ENCODE results near the gene PRAMEF1. TPM values are rescaled to one million over a fixed set of nuclear protein-coding genes. Genes with fewer than 3 reads are reported as not detected.

Gene PRAMEF1
- total RNA-seq, 2 donors from 2014 or later, result not detected

- no peak overlapping the region for H3K9ac ChIP-seq (ENCODE audit: low read depth in 2 of 2, low read length in 2 of 2)
- H3K27me3 ChIP-seq, result no peaks in the 10 kb centered on the region
- DNase-seq, result no peak
- no peaks in the 10 kb centered on the region for H3K9me3 ChIP-seq
- no peaks in the 10 kb centered on the region for H3K4me1 ChIP-seq
- no peak for TF ChIP-seq CTCF (IDR thresholded peaks at IDR 0.05)
- H3K4me3 ChIP-seq, result no peak overlapping the region
- intact Hi-C loops (cut with DNase I), result no loop called here
- H3K36me3 ChIP-seq, result no peaks in the 10 kb centered on the region
- no peak overlapping the region for H3K27ac ChIP-seq
Observed at GRCh38 chr1:12756273-12756672, 34.9 kb upstream of the PRAMEF1 start.

- TF ChIP-seq CTCF (IDR thresholded peaks at IDR 0.05), result no peak
- no peaks in the 10 kb centered on the region for H3K4me1 ChIP-seq
- no peaks in the 10 kb centered on the region for H3K36me3 ChIP-seq
- H3K4me3 ChIP-seq, result no peak overlapping the region
- H3K27me3 ChIP-seq, result no peaks in the 10 kb centered on the region
- H3K9ac ChIP-seq (ENCODE audit: low read depth in 2 of 2, low read length in 2 of 2), result no peak overlapping the region
- no peak for DNase-seq
- no peak overlapping the region for H3K27ac ChIP-seq
- intact Hi-C loops (cut with DNase I), result no loop called here
- H3K9me3 ChIP-seq, result no peaks in the 10 kb centered on the region
Observed at GRCh38 chr1:12756768-12757413, 34.3 kb upstream of the PRAMEF1 start.

- Histone ChIP-seq H3K9ac (ENCODE audit: low read depth in 2 of 2, low read length in 2 of 2) (no peak overlapping the region), H3K36me3 (no peaks in the 10 kb centered on the region), H3K9me3 (no peaks in the 10 kb centered on the region), H3K27ac (no peak overlapping the region), H3K4me1 (no peaks in the 10 kb centered on the region), H3K4me3 (no peak overlapping the region), H3K27me3 (no peaks in the 10 kb centered on the region)
- no peak for TF ChIP-seq CTCF (IDR thresholded peaks at IDR 0.05)
- intact Hi-C loops (cut with DNase I), result no loop called here
- no peak for DNase-seq
Observed at GRCh38 chr1:12757836-12758235, 33.4 kb upstream of the PRAMEF1 start.

GRCh38 chr1:12760256-12760795, 30.9 kb upstream of the PRAMEF1 start:
- TF ChIP-seq CTCF (IDR thresholded peaks at IDR 0.05), result no peak

GRCh38 chr1:12761781-12762180, 29.4 kb upstream of the PRAMEF1 start:
- H3K4me1 ChIP-seq, result no peaks in the 10 kb centered on the region
- H3K9ac ChIP-seq (ENCODE audit: low read depth in 2 of 2, low read length in 2 of 2), result no peak overlapping the region
- H3K27me3 ChIP-seq, result no peaks in the 10 kb centered on the region
- no peak overlapping the region for H3K4me3 ChIP-seq
- DNase-seq, result no peak
- intact Hi-C loops (cut with DNase I), result no loop called here
- no peak overlapping the region for H3K27ac ChIP-seq
- no peaks in the 10 kb centered on the region for H3K9me3 ChIP-seq
- no peaks in the 10 kb centered on the region for H3K36me3 ChIP-seq
- no peak for TF ChIP-seq CTCF (IDR thresholded peaks at IDR 0.05)

More at GRCh38 chr1:12760256-12760795, 30.9 kb upstream of the PRAMEF1 start:
- Histone ChIP-seq H3K4me3 (no peak overlapping the region), H3K9me3 (no peaks in the 10 kb centered on the region), H3K36me3 (no peaks in the 10 kb centered on the region), H3K27ac (no peak overlapping the region), H3K9ac (ENCODE audit: low read depth in 2 of 2, low read length in 2 of 2) (no peak overlapping the region), H3K27me3 (no peaks in the 10 kb centered on the region), H3K4me1 (no peaks in the 10 kb centered on the region)
- no peak for DNase-seq
- intact Hi-C loops (cut with DNase I), result no loop called here
